ENCODE measurements around the gene TBC1D14.

DNA sequence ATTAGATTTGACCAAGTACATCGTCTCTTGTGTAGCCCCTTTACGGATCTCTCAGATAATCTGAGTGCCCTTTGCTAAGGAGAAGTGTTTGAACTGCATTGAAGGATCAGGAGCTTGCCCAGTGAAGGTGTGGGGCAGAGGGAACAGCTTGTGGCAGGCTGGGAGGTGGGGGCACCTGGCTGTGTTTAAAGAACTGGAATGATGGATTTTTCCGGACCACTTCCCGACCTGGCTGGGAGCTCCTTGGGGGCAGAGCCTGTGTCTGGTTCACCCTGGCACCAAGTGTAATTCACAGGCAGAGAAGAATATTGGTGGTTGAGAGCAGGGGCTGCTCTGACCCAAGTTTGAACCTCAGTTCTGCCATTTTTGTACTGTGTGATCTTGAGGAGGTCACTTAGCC is 18.5 kb downstream of the TBC1D14 start:
- no peak for TF ChIP-seq NFIC (IDR thresholded peaks at IDR 0.05; ENCODE audit: borderline replicate concordance)
- TF ChIP-seq, protein P1, sequence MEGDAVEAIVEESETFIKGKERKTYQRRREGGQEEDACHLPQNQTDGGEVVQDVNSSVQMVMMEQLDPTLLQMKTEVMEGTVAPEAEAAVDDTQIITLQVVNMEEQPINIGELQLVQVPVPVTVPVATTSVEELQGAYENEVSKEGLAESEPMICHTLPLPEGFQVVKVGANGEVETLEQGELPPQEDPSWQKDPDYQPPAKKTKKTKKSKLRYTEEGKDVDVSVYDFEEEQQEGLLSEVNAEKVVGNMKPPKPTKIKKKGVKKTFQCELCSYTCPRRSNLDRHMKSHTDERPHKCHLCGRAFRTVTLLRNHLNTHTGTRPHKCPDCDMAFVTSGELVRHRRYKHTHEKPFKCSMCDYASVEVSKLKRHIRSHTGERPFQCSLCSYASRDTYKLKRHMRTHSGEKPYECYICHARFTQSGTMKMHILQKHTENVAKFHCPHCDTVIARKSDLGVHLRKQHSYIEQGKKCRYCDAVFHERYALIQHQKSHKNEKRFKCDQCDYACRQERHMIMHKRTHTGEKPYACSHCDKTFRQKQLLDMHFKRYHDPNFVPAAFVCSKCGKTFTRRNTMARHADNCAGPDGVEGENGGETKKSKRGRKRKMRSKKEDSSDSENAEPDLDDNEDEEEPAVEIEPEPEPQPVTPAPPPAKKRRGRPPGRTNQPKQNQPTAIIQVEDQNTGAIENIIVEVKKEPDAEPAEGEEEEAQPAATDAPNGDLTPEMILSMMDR (IDR thresholded peaks at IDR 0.05) = no peak
- TF ChIP-seq RAD21 (IDR thresholded peaks at IDR 0.05; ENCODE audit: low read length) = no peak
- TF ChIP-seq RCOR1 (IDR thresholded peaks at IDR 0.05; ENCODE audit: low read length) = no peak
